DMS79 (cell line): ENCODE data around the gene KCNK16.

Experiments
- DNase-seq: peaks from one replicate; lab custom pipeline; 2025; lab: John Stamatoyannopoulos, UW

The KCNK16 gene

GRCh38 chr6:39276379-39276995 is 46.0 kb downstream of the KCNK16 start:
- DNase-seq, result no peak

DNA sequence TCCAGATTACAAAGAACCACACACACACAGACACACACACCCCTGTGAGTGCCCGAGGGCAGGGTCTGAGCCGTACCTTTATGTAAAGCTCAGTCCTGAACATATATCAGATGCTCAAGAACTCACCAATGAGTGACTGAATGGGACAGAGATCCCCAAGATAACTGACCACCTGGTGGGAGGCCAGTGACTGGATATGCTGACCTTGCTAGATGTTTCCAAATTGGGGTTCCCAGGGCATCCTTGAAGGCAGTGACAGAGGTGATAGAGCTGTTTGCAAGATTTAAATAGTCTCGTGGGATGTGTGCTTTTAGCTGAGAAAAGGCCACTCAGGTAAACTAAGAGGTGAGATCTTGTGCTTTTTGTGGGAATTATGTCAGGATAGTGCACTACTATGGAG is 47.6 kb downstream of the KCNK16 start:
- DNase-seq, result no peak

DNA sequence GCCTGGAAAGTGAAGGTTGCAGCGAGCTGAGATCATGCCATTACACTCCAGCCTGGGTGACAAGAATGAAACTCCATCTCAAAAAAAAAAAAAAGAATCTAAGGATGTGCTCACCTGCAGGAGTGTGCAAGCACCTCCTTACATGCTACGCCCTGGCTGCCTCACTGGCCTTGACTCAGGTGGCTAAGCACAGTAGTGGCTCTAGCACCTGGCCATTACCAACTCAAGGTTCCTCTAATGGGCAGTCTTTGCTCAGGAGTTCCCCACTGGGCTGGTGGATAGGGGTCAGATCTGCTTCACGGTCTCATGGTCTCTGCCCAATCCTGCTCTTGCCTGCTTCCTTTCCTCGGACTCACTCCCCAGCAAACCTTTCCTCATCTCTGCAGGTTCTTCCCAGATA is 48.0 kb downstream of the KCNK16 start:
- no peak for DNase-seq

DNA sequence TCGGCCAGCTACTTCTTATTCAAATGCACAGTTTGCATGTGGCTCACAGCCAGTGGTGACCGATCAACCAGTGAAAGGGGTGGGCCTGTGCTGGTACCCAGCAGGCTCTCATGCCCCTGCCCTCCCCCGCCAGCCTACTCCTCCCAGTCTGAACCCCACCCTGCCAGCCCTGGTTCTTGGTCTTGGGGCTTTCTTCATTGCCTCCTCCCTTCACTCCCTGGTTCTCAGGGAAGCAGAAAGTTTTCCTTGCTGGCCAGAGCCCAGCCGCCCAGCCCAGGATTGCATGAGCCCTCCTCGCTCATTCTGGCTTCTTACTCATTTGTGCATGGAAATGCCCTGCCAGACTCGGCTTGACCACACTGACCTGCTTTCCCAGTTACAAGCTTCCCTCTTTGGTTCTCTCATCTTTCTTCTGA is 49.1 kb downstream of the KCNK16 start:
- DNase-seq, result no peak

DNA sequence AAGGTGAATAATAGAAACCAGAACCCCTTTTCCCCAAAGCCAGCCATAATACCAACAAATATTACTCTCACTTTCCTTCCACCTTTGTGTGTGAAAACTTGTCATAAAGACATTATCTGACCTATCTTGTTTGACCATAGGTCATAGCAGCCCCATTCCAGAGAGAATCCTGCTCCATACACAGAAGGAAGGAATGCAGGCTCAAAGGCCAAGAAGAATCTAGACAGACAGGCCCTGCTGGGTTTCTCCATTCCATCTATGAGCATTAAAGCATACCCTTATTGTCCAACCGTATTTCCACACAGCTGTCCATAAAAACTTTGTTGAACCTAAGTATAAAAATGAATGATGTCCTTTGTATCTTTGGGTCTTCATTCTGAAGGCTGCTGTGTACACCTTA is 52.5 kb downstream of the KCNK16 start:
- DNase-seq, result no peak

DNA sequence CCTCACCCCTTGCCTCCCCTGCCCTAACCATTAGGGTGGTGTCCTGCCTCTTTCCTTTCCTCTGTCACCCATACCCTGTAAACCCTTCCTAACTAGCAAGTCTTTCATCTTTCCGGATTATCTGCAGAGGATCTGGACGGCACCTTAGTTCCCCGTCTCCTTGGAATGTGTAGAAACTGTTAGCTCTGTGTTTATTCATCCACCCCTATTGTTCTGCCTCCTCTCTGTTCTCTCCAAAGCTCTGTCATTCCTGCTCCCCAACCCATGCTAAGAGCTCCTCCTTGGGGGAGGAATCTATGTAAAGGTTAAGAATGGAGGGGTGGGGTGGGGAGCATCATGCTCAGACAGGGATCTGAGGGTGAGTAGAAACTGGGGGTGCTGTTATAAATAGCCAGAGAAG is 53.8 kb downstream of the KCNK16 start:
- DNase-seq, result no peak

DNA sequence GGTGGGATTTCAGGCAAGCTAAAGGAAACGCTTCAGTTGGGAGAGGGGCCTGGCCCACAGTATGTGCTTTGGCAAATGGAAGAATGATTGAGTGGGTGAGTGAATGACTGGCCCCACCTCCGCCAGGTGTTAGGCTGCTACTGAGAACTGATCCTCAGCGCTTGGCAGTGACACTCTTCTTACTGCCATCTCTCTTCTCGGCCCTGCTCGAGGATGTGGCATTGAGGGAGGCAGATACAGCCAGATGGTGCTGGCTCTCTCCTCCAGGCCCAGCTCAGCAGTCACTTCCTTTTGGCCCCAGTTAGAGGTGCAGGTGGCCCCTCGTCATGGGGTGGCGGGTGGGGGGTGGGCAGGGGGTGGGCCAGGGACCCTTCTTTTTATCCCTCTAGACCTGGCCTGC is 54.3 kb downstream of the KCNK16 start:
- DNase-seq, result no peak

DNA sequence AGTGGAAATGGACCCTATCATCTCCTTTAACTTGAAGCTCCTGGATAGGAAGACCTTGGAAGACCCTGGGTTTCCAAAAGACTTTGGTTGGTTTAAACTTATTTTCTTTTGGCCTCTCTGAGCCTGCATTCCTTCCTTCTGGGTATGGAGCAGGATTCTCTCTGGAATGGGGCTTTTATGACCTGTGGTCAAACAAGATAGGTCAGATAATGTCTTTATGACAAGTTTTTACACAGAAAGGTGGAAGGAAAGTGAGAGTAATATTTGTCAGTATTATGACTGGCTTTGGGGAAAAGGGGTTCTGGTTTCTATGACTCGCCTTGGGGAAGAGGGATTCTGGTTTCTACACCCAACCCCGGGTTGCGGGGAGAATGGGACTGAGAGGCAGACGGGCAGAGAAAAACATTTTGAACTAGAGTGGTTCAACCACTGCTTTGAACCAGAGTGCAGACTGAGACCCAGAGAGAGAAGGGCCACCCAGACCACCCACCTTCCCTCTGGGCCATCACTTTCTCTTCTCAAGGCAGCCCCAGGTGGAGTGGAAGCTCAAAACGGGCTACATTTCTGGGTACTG is 55.6 kb downstream of the KCNK16 start:
- no peak for DNase-seq

GRCh38 chr6:39266375-39266774 is 56.1 kb downstream of the KCNK16 start:
- DNase-seq, result peak; percentile 49
